ENCODE results near the gene MT2A. TPM values are rescaled to one million over a fixed set of nuclear protein-coding genes. Genes with fewer than 3 reads are reported as not detected.

Gene MT2A
- total RNA-seq, 1 donor = 33.7 TPM

DNA sequence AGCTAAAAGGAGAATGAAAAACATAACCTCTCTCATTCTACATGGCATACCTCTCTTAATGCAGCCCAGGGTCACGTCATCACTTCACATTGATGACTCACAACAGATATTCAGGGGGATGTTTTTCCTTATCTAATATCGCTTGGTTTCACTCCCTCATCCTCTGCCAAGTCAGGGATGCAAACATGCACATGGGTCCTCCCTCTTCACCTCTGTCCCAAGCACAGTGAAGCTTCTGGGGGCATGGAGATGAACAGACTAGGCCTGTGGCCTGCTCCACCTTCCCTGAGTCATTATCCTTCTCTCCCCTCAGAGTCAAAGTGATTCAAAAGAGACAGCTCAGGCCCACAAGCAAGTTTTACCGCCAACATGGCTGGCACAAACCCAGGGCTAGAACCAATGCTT, 2.3 kb upstream of the MT2A start:
- Histone ChIP-seq H3K79me2 (ENCODE audit: insufficient read depth, low read length) (no peaks in the 10 kb centered on the region), H4K20me1 (ENCODE audit: insufficient read depth, low read length) (no peaks in the 10 kb centered on the region), H3K27me3 (ENCODE audit: insufficient read depth, low read length) (no peaks in the 10 kb centered on the region), H3K4me2 (ENCODE audit: insufficient read depth, low read length) (peak overlapping the region; percentile 83), H3K27ac (ENCODE audit: low read depth, low read length) (peak overlapping the region; percentile 98), H3K4me3 (ENCODE audit: insufficient read depth, low read length) (no peak overlapping the region), H3K4me1 (ENCODE audit: insufficient read depth, low read length) (peaks cover 49% of the 10 kb centered on the region), H3K9me3 (ENCODE audit: low read depth, low read length) (no peaks in the 10 kb centered on the region), H2AFZ (ENCODE audit: low read length) (no peak overlapping the region), H3K36me3 (ENCODE audit: insufficient read depth, low read length) (no peaks in the 10 kb centered on the region)
- DNase-seq (ENCODE audit: insufficient read length, low spot score, missing footprints) = no peak
- TF ChIP-seq, protein P1, sequence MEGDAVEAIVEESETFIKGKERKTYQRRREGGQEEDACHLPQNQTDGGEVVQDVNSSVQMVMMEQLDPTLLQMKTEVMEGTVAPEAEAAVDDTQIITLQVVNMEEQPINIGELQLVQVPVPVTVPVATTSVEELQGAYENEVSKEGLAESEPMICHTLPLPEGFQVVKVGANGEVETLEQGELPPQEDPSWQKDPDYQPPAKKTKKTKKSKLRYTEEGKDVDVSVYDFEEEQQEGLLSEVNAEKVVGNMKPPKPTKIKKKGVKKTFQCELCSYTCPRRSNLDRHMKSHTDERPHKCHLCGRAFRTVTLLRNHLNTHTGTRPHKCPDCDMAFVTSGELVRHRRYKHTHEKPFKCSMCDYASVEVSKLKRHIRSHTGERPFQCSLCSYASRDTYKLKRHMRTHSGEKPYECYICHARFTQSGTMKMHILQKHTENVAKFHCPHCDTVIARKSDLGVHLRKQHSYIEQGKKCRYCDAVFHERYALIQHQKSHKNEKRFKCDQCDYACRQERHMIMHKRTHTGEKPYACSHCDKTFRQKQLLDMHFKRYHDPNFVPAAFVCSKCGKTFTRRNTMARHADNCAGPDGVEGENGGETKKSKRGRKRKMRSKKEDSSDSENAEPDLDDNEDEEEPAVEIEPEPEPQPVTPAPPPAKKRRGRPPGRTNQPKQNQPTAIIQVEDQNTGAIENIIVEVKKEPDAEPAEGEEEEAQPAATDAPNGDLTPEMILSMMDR (IDR thresholded peaks at IDR 0.05; ENCODE audit: extremely low read depth, low read depth, low read length) = no peak

GRCh38 chr16:56606476-56607108, 1.8 kb upstream of the MT2A start:
- H2AFZ ChIP-seq (ENCODE audit: low read length) = peak overlapping the region; percentile 47

DNA sequence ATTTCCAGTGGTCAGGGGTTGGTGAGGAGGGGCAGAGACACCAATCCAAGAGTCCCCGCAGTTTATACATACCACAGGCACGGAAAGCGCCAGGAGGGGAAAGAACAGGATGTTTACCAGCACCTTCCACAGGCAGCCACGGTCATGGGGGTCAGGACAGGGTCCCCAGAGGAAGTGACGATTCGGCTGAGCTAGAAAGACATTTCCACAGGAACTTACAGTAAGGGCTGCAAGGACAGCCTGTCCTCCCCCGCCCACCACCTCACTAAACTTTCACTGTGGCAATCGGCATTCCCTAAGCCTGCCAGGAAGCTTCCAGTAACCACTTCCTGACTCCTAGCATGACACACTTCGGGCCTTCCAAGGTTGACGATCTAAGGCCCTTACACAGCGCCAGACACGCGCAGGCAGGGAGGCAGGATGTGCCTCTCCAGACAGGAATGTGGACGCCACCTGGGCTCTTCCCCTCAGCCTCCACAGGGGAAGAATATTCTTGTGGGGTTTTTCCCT, 1.2 kb upstream of the MT2A start:
- Histone ChIP-seq H3K27me3 (ENCODE audit: insufficient read depth, low read length) (no peaks in the 10 kb centered on the region), H4K20me1 (ENCODE audit: insufficient read depth, low read length) (no peaks in the 10 kb centered on the region), H3K27ac (ENCODE audit: low read depth, low read length) (peak overlapping the region; percentile 98), H3K36me3 (ENCODE audit: insufficient read depth, low read length) (no peaks in the 10 kb centered on the region), H3K79me2 (ENCODE audit: insufficient read depth, low read length) (no peaks in the 10 kb centered on the region), H3K9me3 (ENCODE audit: low read depth, low read length) (no peaks in the 10 kb centered on the region), H3K4me3 (ENCODE audit: insufficient read depth, low read length) (peak overlapping the region; percentile 59), H3K4me2 (ENCODE audit: insufficient read depth, low read length) (peak overlapping the region; percentile 83), H3K4me1 (ENCODE audit: insufficient read depth, low read length) (peaks cover 60% of the 10 kb centered on the region), H2AFZ (ENCODE audit: low read length) (peak overlapping the region; percentile 47)
- TF ChIP-seq, protein P1 (IDR thresholded peaks at IDR 0.05; ENCODE audit: extremely low read depth, low read depth, low read length) = no peak
- DNase-seq (ENCODE audit: insufficient read length, low spot score, missing footprints) = peak; percentile 94

More at GRCh38 chr16:56606476-56607108, 1.8 kb upstream of the MT2A start:
- Histone ChIP-seq H4K20me1 (ENCODE audit: insufficient read depth, low read length) (no peaks in the 10 kb centered on the region), H3K4me2 (ENCODE audit: insufficient read depth, low read length) (peak overlapping the region; percentile 83), H3K9me3 (ENCODE audit: low read depth, low read length) (no peaks in the 10 kb centered on the region), H3K4me3 (ENCODE audit: insufficient read depth, low read length) (peak overlapping the region; percentile 59), H3K27ac (ENCODE audit: low read depth, low read length) (peak overlapping the region; percentile 98), H3K36me3 (ENCODE audit: insufficient read depth, low read length) (no peaks in the 10 kb centered on the region), H3K79me2 (ENCODE audit: insufficient read depth, low read length) (no peaks in the 10 kb centered on the region), H3K4me1 (ENCODE audit: insufficient read depth, low read length) (peaks cover 54% of the 10 kb centered on the region), H3K27me3 (ENCODE audit: insufficient read depth, low read length) (no peaks in the 10 kb centered on the region)
- TF ChIP-seq, protein P1 (IDR thresholded peaks at IDR 0.05; ENCODE audit: extremely low read depth, low read depth, low read length) = no peak
- DNase-seq (ENCODE audit: insufficient read length, low spot score, missing footprints) = peak; percentile 92

DNA sequence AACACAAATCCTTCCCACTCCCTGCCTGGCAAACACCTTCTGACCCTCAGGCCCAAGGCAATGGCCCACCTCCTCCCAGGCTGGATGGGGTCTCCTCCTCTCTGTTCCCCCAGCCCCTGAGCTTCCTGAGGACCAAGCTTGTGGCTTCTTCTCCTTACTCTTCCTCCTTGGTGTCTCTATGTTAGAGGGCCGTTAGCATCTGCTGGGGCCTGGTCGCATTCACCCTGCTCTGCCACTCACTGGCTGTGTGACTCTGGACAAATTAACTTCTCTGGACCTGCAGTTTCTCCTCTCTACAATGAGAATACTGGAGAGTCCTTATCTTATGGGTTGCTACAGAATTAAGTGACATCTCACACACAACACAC, 725 bp upstream of the MT2A start:
- TF ChIP-seq, protein P1 (IDR thresholded peaks at IDR 0.05; ENCODE audit: extremely low read depth, low read depth, low read length) = no peak
- H3K79me2 ChIP-seq (ENCODE audit: insufficient read depth, low read length) = no peaks in the 10 kb centered on the region
- H2AFZ ChIP-seq (ENCODE audit: low read length) = no peak overlapping the region
- H4K20me1 ChIP-seq (ENCODE audit: insufficient read depth, low read length) = no peaks in the 10 kb centered on the region
- H3K4me1 ChIP-seq (ENCODE audit: insufficient read depth, low read length) = peaks cover 64% of the 10 kb centered on the region
- DNase-seq (ENCODE audit: insufficient read length, low spot score, missing footprints) = no peak
- H3K36me3 ChIP-seq (ENCODE audit: insufficient read depth, low read length) = no peaks in the 10 kb centered on the region
- peak overlapping the region; percentile 98 for H3K27ac ChIP-seq (ENCODE audit: low read depth, low read length)
- peak overlapping the region; percentile 79 for H3K4me3 ChIP-seq (ENCODE audit: insufficient read depth, low read length)
- no peaks in the 10 kb centered on the region for H3K9me3 ChIP-seq (ENCODE audit: low read depth, low read length)
- H3K27me3 ChIP-seq (ENCODE audit: insufficient read depth, low read length) = no peaks in the 10 kb centered on the region
- H3K4me2 ChIP-seq (ENCODE audit: insufficient read depth, low read length) = peak overlapping the region; percentile 83
